Left ventricle myocardium inferior (tissue), 1 donor: ENCODE measurements around the gene C19orf38. TPM values are rescaled to one million over a fixed set of nuclear protein-coding genes. Genes with fewer than 3 reads are reported as not detected.
"Not testable (repeated sequence)": the region's sequence is repeated elsewhere in the genome, so short reads cannot be mapped to it uniquely, and the experiment has no call there.

Experiments
- DNase-seq: peaks from one replicate; pipeline ENCODE4 v3.0.0-alpha.2; 2020
- H3K27ac ChIP-seq: fragments of 200-600 bp; replicated peaks from 2 replicates; pipeline ENCODE4 v1.8.0; 2021
- H3K27me3 ChIP-seq: fragments of 200-600 bp; 2 replicates; pipeline ENCODE4 v1.8.0; 2021; ENCODE audit warnings: low read depth
- H3K36me3 ChIP-seq: fragments of 200-600 bp; 2 replicates; pipeline ENCODE4 v1.8.0; 2021
- H3K4me1 ChIP-seq: fragments of 200-600 bp; 2 replicates; pipeline ENCODE4 v1.8.0; 2021
- H3K4me3 ChIP-seq: fragments of 200-600 bp; 2 replicates; pipeline ENCODE4 v1.8.0; 2021; ENCODE audit warnings: mild to moderate bottlenecking, moderate library complexity
- H3K9me3 ChIP-seq: fragments of 200-600 bp; replicated peaks from 2 replicates; pipeline ENCODE4 v1.8.0; 2021
- intact Hi-C: fragments of 100-400 bp; cut with micrococcal nuclease; formaldehyde crosslinking; loops from one replicate; pipeline ENCODE4 v1.11.0; 2022
- total RNA-seq: library from RNA; stranded (reverse); fragmentation: NEBNext Ultra II Directional; extraction: Animal tissue kit (Norgen Biotek cat#: 25700); gene quantifications from one replicate; pipeline ENCODE4 v1.2.1, GENCODE V29; 2021
- TF ChIP-seq, protein P1 (sequence below): fragments of 200-600 bp; IDR thresholded peaks from 2 replicates; pipeline ENCODE4 v1.8.0; 2021; ENCODE audit warnings: antibody characterized with exemption, mild to moderate bottlenecking, borderline replicate concordance
- donor health status: DM: no; HTN: yes; CAD: no; lungs with severe emphysema.

Gene C19orf38
- total RNA-seq, 1 donor from 2014 or later, result 0.47 TPM

DNA sequence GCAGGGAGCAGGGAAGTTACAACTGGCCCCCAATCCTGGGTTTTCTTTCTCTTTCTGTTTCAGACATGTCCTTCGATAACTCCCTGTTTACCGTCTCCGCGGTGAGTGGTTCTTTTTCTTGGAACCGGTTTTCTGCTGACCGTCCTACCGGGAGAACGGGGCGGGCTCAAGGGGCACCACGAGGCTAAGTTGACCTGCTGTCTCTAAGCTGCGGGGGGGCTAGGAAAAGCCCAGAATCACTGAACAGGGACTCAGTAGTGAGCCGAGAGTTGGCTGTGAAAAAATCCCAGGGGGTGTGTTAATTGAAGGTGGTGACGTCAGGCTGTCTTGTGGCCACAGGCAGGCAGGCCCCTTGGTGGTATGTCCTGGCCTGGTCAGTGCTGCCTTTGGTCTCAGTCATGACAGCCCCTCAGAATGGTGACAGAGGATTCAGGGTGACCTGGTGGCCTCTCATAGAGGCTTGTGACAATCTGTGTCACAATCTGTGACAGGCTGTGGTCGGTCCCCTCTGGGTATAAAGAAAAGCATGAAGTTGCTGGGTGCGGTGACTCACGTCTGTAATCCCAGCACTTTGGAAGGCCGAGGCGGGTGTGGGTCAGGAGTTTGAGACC is 15.0 kb downstream of the C19orf38 start:
- H3K4me3 ChIP-seq, result no peak overlapping the region
- TF ChIP-seq, protein P1, sequence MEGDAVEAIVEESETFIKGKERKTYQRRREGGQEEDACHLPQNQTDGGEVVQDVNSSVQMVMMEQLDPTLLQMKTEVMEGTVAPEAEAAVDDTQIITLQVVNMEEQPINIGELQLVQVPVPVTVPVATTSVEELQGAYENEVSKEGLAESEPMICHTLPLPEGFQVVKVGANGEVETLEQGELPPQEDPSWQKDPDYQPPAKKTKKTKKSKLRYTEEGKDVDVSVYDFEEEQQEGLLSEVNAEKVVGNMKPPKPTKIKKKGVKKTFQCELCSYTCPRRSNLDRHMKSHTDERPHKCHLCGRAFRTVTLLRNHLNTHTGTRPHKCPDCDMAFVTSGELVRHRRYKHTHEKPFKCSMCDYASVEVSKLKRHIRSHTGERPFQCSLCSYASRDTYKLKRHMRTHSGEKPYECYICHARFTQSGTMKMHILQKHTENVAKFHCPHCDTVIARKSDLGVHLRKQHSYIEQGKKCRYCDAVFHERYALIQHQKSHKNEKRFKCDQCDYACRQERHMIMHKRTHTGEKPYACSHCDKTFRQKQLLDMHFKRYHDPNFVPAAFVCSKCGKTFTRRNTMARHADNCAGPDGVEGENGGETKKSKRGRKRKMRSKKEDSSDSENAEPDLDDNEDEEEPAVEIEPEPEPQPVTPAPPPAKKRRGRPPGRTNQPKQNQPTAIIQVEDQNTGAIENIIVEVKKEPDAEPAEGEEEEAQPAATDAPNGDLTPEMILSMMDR, result no peak
- H3K27ac ChIP-seq, result no peak overlapping the region
- no peaks in the 10 kb centered on the region for H3K36me3 ChIP-seq
- no peaks in the 10 kb centered on the region for H3K9me3 ChIP-seq
- intact Hi-C loops, result loop anchor here (10.0 kb wide), 1 partner anchor 88 kb away; no protein-coding TSS in a partner anchor
- peaks cover 4% of the 10 kb centered on the region for H3K4me1 ChIP-seq
- no peaks in the 10 kb centered on the region for H3K27me3 ChIP-seq
- DNase-seq, result no peak

DNA sequence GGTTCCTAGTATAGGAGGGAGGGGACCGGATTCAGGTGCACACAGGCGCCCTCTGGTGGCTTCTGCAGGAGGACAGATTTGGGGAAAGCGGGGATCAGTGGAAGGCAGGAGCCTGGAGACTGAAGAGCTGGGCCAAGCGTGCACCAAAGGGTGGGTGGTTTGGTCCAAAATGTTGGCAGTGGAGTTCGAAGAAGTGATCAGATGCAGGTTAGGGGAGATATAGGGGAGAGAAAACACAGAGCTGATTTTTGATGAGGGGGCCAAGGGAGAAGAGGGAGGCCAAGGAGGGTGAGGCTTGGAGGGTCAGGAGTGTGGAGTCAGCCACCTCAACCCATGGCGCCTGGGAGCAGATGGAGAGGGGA is 16.3 kb downstream of the C19orf38 start:
- no peak overlapping the region for H3K4me3 ChIP-seq
- H3K36me3 ChIP-seq, result no peaks in the 10 kb centered on the region
- intact Hi-C loops, result loop anchor here (10.0 kb wide), 1 partner anchor 90 kb away; no protein-coding TSS in a partner anchor
- TF ChIP-seq, protein P1, result peak; percentile 92
- H3K27ac ChIP-seq, result peak overlapping the region; percentile 12
- peak; percentile 85 for DNase-seq
- peaks cover 4% of the 10 kb centered on the region for H3K4me1 ChIP-seq
- H3K27me3 ChIP-seq, result no peaks in the 10 kb centered on the region
- H3K9me3 ChIP-seq, result no peaks in the 10 kb centered on the region

DNA sequence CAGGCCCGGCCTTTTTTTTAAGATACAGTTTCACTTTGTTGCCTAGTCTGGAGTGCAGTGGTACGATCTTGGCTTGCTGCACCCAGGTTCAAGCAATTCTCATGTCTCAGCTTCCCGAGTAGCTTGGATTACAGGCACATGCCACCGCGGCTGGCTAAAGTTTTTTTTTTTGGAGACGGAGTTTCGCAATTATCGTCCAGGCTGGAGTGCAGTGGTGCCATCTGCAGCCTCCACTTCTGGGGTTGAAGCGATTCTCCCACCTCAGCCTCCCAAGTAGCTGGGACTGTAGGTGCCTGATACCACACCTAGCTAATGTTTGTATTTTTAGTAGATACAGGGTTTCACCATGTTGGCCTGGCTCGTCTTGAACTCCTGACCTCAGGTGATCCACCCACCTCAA is 18.3 kb downstream of the C19orf38 start:
- H3K9me3 ChIP-seq, result no peaks in the 10 kb centered on the region
- peaks cover 11% of the 10 kb centered on the region for H3K4me1 ChIP-seq
- TF ChIP-seq, protein P1, result no peak
- H3K36me3 ChIP-seq, result no peaks in the 10 kb centered on the region
- no peaks in the 10 kb centered on the region for H3K27me3 ChIP-seq
- DNase-seq, result no peak
- no peak overlapping the region for H3K27ac ChIP-seq
- no peak overlapping the region for H3K4me3 ChIP-seq
- intact Hi-C loops, result loop anchor here (10.0 kb wide), 1 partner anchor 92 kb away; no protein-coding TSS in a partner anchor

DNA sequence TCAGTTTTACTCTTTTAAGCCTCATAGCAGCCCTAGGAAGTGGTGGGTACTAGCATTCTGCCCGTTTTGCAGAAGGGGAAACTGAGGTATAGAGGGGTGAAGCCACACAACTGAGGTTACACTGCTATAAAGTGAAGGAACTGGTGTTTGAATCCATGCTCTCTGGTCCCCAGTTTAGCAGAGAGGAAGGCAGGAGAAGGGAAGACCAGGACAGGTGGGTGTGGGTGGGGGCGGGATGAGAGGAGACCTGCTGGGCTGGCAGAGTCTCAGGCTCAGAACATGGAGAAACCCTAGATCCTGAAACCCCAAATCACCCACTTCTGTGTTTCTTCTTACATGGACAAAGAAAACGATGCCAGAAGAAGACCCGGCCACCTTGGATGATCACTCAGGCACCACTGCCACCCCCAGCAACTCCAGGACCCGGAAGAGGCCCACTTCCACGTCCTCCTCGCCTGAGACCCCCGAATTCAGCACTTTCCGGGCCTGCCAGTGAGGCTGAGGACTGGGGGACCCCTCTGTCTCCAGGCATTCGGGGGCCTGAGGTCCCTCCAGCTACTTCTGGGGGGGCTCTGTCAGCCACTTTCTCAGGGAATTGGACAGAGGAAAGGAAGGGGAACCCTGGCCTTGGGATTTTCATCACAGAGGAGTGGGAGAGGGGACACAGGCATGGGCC is 20.8 kb downstream of the C19orf38 start:
- no peak for DNase-seq
- H3K9me3 ChIP-seq, result no peaks in the 10 kb centered on the region
- H3K27me3 ChIP-seq, result no peaks in the 10 kb centered on the region
- H3K27ac ChIP-seq, result no peak overlapping the region
- intact Hi-C loops, result loop anchor here (10.0 kb wide), 1 partner anchor 94 kb away; no protein-coding TSS in a partner anchor
- TF ChIP-seq, protein P1, result no peak
- no peaks in the 10 kb centered on the region for H3K36me3 ChIP-seq
- peaks cover 28% of the 10 kb centered on the region for H3K4me1 ChIP-seq
- no peak overlapping the region for H3K4me3 ChIP-seq

DNA sequence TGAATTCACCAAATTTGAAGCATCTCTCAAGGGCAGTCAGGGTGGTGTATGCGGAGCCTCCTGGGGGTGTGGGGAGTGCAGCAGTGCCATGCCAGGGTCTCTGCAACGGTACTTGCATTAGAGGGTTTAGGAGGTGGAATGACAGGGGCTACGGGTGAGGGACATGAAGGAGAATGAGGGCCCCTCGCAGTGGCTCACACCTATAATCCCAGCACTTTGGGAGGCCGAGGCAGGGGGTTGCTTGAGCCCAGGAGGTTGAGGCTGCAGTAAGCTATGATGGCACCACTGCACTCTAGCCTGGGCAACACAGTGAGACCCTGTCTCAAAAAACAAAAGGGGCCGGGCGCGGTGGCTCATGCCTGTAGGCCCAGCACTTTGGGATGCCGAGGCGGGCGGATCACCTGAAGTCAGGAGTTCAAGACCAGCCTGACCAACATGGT is 21.7 kb downstream of the C19orf38 start:
- H3K36me3 ChIP-seq, H3K27ac ChIP-seq, H3K27me3 ChIP-seq, DNase-seq, H3K9me3 ChIP-seq: not testable (repeated sequence)
- intact Hi-C loops, result loop anchor here (10.0 kb wide), 1 partner anchor 95 kb away; no protein-coding TSS in a partner anchor
- Histone ChIP-seq H3K4me3 (peak overlapping the region; percentile 65), H3K4me1 (peaks cover 34% of the 10 kb centered on the region)

DNA sequence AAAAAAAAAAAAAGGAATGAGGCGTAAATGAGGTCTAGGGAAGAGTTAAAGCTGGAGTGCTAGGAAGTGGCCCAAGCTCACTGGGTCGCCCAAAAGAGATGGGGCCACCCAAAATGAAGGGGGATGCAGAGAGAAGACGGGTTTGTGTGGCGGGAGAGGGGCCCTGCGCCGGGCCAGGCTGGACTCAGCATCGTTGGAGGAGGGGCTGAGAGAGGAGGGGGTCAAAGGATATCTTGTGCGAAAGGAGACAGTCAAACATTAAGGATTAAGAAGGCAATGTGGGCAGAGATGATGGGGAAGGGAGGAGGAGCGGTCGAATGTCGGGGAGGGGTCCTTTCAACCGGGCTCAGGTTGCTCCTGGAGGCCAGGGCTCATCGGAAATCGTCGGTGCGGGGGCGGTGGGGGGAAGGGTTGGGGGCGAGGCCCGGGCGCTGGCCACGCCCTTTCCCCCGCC is 22.3 kb downstream of the C19orf38 start:
- H3K4me3 ChIP-seq, result peak overlapping the region; percentile 65
- intact Hi-C loops, result no loop called here
- H3K4me1 ChIP-seq, result peaks cover 40% of the 10 kb centered on the region
- no peaks in the 10 kb centered on the region for H3K9me3 ChIP-seq
- TF ChIP-seq, protein P1, result no peak
- no peaks in the 10 kb centered on the region for H3K36me3 ChIP-seq
- H3K27ac ChIP-seq, result peak overlapping the region; percentile 77
- no peaks in the 10 kb centered on the region for H3K27me3 ChIP-seq
- DNase-seq, result no peak
